PC-3 (cell line): ENCODE data around the gene HINFP. TPM values are rescaled to one million over a fixed set of nuclear protein-coding genes. Genes with fewer than 3 reads are reported as not detected.

Source experiments
- ATAC-seq: fragments of 200-7000 bp; cut with Tn5 transposase; 2 replicates; pipeline ENCODE4 v1.9.1; 2020; ENCODE audit warnings: mild to moderate bottlenecking, moderate library complexity
- BruUV-seq: library from RNA; stranded (reverse); fragments of 400-500 nt; replicated peaks from 2 replicates; lab custom pipeline; 2021; lab: Mats Ljungman, UMichigan
- CTCF ChIA-PET: fragments of 300-600 bp; sonication (Branson Sonifier 250); formaldehyde crosslinking; loops from one replicate; lab custom pipeline; 2022; ENCODE audit warnings: antibody characterized with exemption; lab: Charles Lee
- POLR2A ChIA-PET: fragments of 300-600 bp; sonication (Branson Sonifier 250); formaldehyde crosslinking; loops from one replicate; lab custom pipeline; 2022; ENCODE audit warnings: antibody characterized with exemption; ENCODE audit not compliant: unreplicated experiment; lab: Charles Lee
- DNase-seq: peaks from one replicate; pipeline ENCODE4 v3.0.0-alpha.2; 2015
- H2AFZ ChIP-seq: fragments of 300-600 bp; sonication (generic); 2 replicates; pipeline ENCODE4 v1.6.0; 2016; ENCODE audit warnings: antibody characterized with exemption, low read length
- H3F3A ChIP-seq: fragments of 300-600 bp; sonication (generic); one replicate; pipeline ENCODE4 v1.6.0; 2017; ENCODE audit warnings: antibody characterized with exemption, low read length, control low read depth, mild to moderate bottlenecking; ENCODE audit not compliant: unreplicated experiment
- H3K27ac ChIP-seq: fragments of 300-600 bp; sonication (generic); 2 replicates; pipeline ENCODE4 v1.5.1; 2016; ENCODE audit warnings: mild to moderate bottlenecking, low read length
- H3K27me3 ChIP-seq: fragments of 300-600 bp; sonication (generic); 2 replicates; pipeline ENCODE4 v1.6.1; 2016; ENCODE audit warnings: low read length, mixed read lengths
- H3K36me3 ChIP-seq: fragments of 300-600 bp; sonication (generic); 2 replicates; pipeline ENCODE4 v1.6.1; 2016; ENCODE audit warnings: low read depth, mixed run types, low read length, mixed read lengths
- H3K4me1 ChIP-seq: fragments of 300-600 bp; sonication (generic); 2 replicates; pipeline ENCODE4 v1.5.1; 2016; ENCODE audit warnings: low read length; ENCODE audit not compliant: insufficient read depth
- H3K4me2 ChIP-seq: fragments of 300-600 bp; sonication (generic); 2 replicates; pipeline ENCODE4 v1.6.0; 2016; ENCODE audit warnings: low read length
- H3K4me3 ChIP-seq: fragments of 300-600 bp; sonication (generic); 2 replicates; pipeline ENCODE4 v1.5.1; 2016; ENCODE audit warnings: mild to moderate bottlenecking, low read length, mixed read lengths
- H3K79me2 ChIP-seq: fragments of 300-600 bp; sonication (generic); 2 replicates; pipeline ENCODE4 v1.6.1; 2017; ENCODE audit warnings: low read length, mixed read lengths
- H3K9ac ChIP-seq: fragments of 300-600 bp; sonication (generic); 2 replicates; pipeline ENCODE4 v1.6.0; 2016; ENCODE audit warnings: mild to moderate bottlenecking, low read length
- H3K9me2 ChIP-seq: fragments of 300-600 bp; sonication (generic); replicated peaks from 2 replicates; pipeline ENCODE4 v1.6.1; 2016; ENCODE audit warnings: mixed run types, low read length, mixed read lengths
- H3K9me3 ChIP-seq: fragments of 300-600 bp; sonication (generic); 2 replicates; pipeline ENCODE4 v1.6.1; 2016; ENCODE audit warnings: low read length, mixed read lengths
- H4K20me1 ChIP-seq: fragments of 300-600 bp; sonication (generic); 2 replicates; pipeline ENCODE4 v1.6.1; 2016; ENCODE audit warnings: low read length, mixed read lengths
- CTCF ChIP-seq: fragments of 300-600 bp; sonication (generic); conservative IDR thresholded peaks from 2 replicates; pipeline ENCODE4 v1.5.1; 2017; ENCODE audit warnings: antibody characterized with exemption, low read depth, mild to moderate bottlenecking, low read length
- EZH2 ChIP-seq: fragments of 300-600 bp; sonication (generic); IDR thresholded peaks from one replicate; pipeline ENCODE4 v1.6.1; 2017; ENCODE audit warnings: antibody characterized with exemption, mild to moderate bottlenecking, low read length; ENCODE audit not compliant: unreplicated experiment
- EZH2phosphoT487 ChIP-seq: fragments of 300-600 bp; sonication (generic); IDR thresholded peaks from 2 replicates; pipeline ENCODE4 v1.6.1; 2018; ENCODE audit warnings: mild to moderate bottlenecking, antibody characterized with exemption, low read length, borderline replicate concordance
- intact Hi-C: fragments of 100-400 bp; cut with micrococcal nuclease; formaldehyde crosslinking; loops from 2 replicates; pipeline ENCODE4 v1.9.0; 2023
- total RNA-seq: library from RNA; depleted of rRNA; stranded (reverse); fragments of >200 nt; gene quantifications from 2 replicates; pipeline ENCODE4 v1.2.3, GENCODE V29; 2014

HINFP gene
- total RNA-seq, 1 experiment from 2014 or later: 24.7 TPM

- Histone ChIP-seq H3K27ac (no peak overlapping the region), H2AFZ (no peak overlapping the region), H3K4me2 (no peak overlapping the region), H3F3A (no peaks in the 10 kb centered on the region), H3K36me3 (no peaks in the 10 kb centered on the region), H4K20me1 (no peaks in the 10 kb centered on the region), H3K9me2 (no peaks in the 10 kb centered on the region), H3K27me3 (no peaks in the 10 kb centered on the region), H3K79me2 (no peaks in the 10 kb centered on the region), H3K4me3 (no peak overlapping the region), H3K9me3 (no peaks in the 10 kb centered on the region), H3K9ac (no peak overlapping the region), H3K4me1 (peaks cover 8% of the 10 kb centered on the region)
- no peak for DNase-seq
- intact Hi-C loops: no loop called here
- no TSS peak for BruUV-seq
- ChIA-PET POLR2A (no interaction called here), CTCF (no interaction called here)
- TF ChIP-seq CTCF: no peak
- no peak for TF ChIP-seq EZH2phosphoT487
- TF ChIP-seq EZH2: no peak
- no peak for ATAC-seq
Measured at GRCh38 chr11:119179983-119180382, 58.6 kb downstream of the HINFP start.

GRCh38 chr11:119180729-119181676 is 59.6 kb downstream of the HINFP start:
- Histone ChIP-seq H3K27me3 (no peaks in the 10 kb centered on the region), H3K4me3 (no peak overlapping the region), H3F3A (no peaks in the 10 kb centered on the region), H4K20me1 (no peaks in the 10 kb centered on the region), H3K36me3 (no peaks in the 10 kb centered on the region), H3K79me2 (no peaks in the 10 kb centered on the region), H3K9me2 (no peaks in the 10 kb centered on the region), H3K4me1 (no peaks in the 10 kb centered on the region), H3K27ac (no peak overlapping the region), H3K9me3 (no peaks in the 10 kb centered on the region), H2AFZ (no peak overlapping the region), H3K4me2 (no peak overlapping the region), H3K9ac (no peak overlapping the region)
- no peak for DNase-seq
- BruUV-seq: no TSS peak
- POLR2A ChIA-PET: no interaction called here
- intact Hi-C loops: no loop called here
- CTCF ChIA-PET: no interaction called here
- TF ChIP-seq EZH2: no peak
- no peak for TF ChIP-seq EZH2phosphoT487
- TF ChIP-seq CTCF: no peak
- ATAC-seq: no peak
